Activated gamma-delta T cell treated with anti-CD3 and anti-CD28 coated beads, Interleukin-2, amount 50 U/mL, for 16 hours (primary cell): ENCODE data around the gene FAT1.

ENCODE experiments used
- DNase-seq: peaks from one replicate; pipeline ENCODE4 v3.0.0-alpha.2; 2020; ENCODE audit warnings: low read depth

FAT1 gene

GRCh38 chr4:186658657-186659056 is 65.0 kb downstream of the FAT1 start:
- DNase-seq, result no peak

GRCh38 chr4:186657764-186658163 is 65.9 kb downstream of the FAT1 start:
- DNase-seq, result no peak

- no peak for DNase-seq
Measured at GRCh38 chr4:186653969-186654368, 69.7 kb downstream of the FAT1 start.

GRCh38 chr4:186651624-186652023 is 72.0 kb downstream of the FAT1 start:
- no peak for DNase-seq

GRCh38 chr4:186651181-186651603 is 72.5 kb downstream of the FAT1 start:
- no peak for DNase-seq

- no peak for DNase-seq
Measured at GRCh38 chr4:186650401-186651180, 73.1 kb downstream of the FAT1 start.

- no peak for DNase-seq
Measured at GRCh38 chr4:186647821-186648220, 75.8 kb downstream of the FAT1 start.

GRCh38 chr4:186644737-186645261 is 78.9 kb downstream of the FAT1 start:
- DNase-seq, result no peak

- DNase-seq, result no peak
Measured at GRCh38 chr4:186644311-186644638, 79.4 kb downstream of the FAT1 start.

- no peak for DNase-seq
Measured at GRCh38 chr4:186643501-186644310, 80.0 kb downstream of the FAT1 start.

GRCh38 chr4:186642998-186643397 is 80.7 kb downstream of the FAT1 start:
- no peak for DNase-seq

GRCh38 chr4:186642530-186642929 is 81.1 kb downstream of the FAT1 start:
- DNase-seq, result no peak

GRCh38 chr4:186634591-186635128 is 89.0 kb downstream of the FAT1 start:
- DNase-seq, result no peak

GRCh38 chr4:186633844-186634243 is 89.8 kb downstream of the FAT1 start:
- DNase-seq, result no peak

GRCh38 chr4:186630128-186630527 is 93.5 kb downstream of the FAT1 start:
- no peak for DNase-seq

- DNase-seq, result no peak
Measured at GRCh38 chr4:186628058-186628711, 95.5 kb downstream of the FAT1 start.

GRCh38 chr4:186627226-186627865 is 96.3 kb downstream of the FAT1 start:
- no peak for DNase-seq

- DNase-seq, result no peak
Measured at GRCh38 chr4:186624951-186625350, 98.7 kb downstream of the FAT1 start.

- no peak for DNase-seq
Measured at GRCh38 chr4:186623546-186623945, 100.1 kb downstream of the FAT1 start.

GRCh38 chr4:186622788-186623464 is 100.7 kb downstream of the FAT1 start:
- DNase-seq, result no peak

GRCh38 chr4:186621959-186622553 is 101.6 kb downstream of the FAT1 start:
- no peak for DNase-seq
